DMS153 treated with DMSO at 0.1 percent for 48 hours (cell line): ENCODE measurements around the gene GRM1.

ENCODE experiments used
- DNase-seq: peaks from one replicate; lab custom pipeline; 2025; ENCODE audit not compliant: unreplicated experiment; lab: John Stamatoyannopoulos, UW

Gene GRM1

DNA sequence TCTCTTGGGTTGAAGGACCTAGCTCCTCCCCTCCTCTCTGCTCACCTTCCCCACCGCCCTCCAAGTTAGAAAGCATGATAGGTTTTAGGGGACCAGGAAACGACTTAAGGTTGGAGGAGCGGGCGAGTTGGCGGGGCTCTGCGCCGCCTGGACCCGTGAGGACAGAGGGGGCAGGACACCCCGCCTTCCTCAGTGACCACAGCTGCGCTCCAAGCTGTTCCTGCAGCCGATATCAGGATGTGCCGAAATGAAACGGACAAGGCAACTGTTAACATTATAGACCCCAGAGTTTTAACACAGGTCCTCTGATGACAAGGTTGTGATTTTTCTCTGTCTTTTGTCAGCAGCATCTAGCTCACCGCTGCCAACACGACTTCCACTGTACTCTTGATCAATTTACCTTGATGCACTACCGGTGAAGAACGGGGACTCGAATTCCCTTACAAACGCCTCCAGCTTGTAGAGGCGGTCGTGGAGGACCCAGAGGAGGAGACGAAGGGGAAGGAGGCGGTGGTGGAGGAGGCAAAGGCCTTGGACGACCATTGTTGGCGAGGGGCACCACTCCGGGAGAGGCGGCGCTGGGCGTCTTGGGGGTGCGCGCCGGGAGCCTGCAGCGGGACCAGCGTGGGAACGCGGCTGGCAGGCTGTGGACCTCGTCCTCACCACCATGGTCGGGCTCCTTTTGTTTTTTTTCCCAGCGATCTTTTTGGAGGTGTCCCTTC lies at the start of gene GRM1:
Gene GRM1 (plus strand): TSS at position 212 of the 722 bp plus-strand sequence. CDS start 456 bp downstream, at position 668.
- DNase-seq, result no peak

DNA sequence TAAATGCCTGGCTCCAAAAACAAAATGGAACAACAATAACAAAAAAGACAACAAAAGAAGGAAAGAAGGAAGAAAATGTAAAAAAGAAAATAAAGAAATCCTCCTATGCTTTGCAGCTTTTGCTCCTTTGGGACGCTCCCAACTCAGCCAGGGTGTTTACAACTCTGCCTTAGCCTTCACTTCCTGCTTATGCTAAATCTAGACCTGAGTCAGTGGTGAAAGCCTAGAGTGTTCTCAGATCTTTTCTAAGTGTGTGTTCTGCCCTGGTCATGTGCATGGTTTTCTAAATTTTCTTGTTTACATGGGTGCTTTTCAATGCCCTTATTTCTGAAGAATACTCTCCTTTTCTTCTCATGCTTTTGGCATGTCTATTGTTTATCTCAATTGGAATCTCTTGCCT lies 19.5 kb upstream of the GRM1 start:
- no peak for DNase-seq

DNA sequence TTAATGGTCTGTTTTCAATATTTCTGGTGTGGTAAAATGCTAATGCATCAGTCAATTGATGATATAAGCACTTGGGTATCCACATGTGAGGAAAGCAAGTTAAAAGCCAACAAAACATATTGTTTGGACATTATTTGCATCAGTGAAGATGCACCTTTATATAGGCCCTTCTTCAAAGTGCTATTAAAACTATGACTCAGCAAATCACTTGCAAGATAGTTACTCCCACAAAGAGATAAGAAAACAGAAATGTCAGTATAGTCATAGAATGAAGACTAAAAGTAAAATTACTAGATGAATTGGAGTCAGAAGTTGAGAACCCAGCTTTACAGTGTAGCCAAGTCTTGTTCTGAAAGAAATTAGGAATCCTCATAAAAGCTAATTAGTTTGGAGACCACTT lies 14.6 kb upstream of the GRM1 start:
- no peak for DNase-seq

GRCh38 chr6:146017672-146018071 lies 11.2 kb upstream of the GRM1 start:
- DNase-seq, result no peak

DNA sequence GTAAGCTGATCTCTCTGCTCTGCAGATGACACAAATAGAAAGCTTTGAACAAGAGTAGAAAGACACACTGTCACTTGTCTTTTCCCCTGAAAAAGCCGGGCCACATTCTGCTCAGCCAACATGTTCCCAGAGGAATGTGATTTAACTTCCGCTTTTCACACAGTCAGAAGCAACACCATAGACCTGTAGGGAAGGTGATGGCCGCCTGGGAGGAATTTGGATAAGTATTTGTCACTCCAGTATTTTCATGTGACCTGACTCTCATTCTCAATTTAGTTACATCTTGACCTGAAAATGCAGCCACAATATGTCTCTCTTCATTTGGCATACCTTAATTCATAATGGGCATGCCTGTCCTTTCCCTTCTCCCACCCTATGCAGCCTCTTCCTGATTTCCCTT lies 2.0 kb upstream of the GRM1 start:
- no peak for DNase-seq

GRCh38 chr6:146027586-146028251 lies 1.1 kb upstream of the GRM1 start:
- DNase-seq, result no peak

DNA sequence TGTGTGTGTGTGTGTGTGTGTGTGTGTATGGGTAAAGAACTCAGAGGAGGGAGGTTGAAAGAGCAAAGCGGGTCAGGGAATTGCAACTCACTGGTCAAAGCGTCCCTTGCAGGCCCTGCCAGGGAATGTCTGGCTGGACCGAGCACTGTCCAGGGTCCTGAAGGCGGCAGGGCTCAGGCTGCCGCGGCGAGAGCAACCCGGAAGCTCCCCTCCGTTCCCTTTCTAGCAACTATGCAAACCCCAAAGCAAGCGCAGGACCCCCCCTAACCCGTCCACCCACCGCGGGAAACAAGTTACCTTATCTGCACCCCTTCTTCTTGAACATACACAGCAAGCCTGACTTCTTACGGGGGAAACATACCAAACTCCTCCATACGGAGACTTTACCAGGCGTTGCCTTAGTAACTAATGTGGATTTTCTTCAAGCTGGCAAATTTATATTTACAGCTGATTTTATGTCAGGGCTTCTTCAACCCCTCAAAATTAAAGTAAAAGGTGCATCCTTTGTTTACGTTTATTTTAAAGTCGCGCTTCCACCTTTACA lies 538 bp upstream of the GRM1 start:
- DNase-seq, result no peak

DNA sequence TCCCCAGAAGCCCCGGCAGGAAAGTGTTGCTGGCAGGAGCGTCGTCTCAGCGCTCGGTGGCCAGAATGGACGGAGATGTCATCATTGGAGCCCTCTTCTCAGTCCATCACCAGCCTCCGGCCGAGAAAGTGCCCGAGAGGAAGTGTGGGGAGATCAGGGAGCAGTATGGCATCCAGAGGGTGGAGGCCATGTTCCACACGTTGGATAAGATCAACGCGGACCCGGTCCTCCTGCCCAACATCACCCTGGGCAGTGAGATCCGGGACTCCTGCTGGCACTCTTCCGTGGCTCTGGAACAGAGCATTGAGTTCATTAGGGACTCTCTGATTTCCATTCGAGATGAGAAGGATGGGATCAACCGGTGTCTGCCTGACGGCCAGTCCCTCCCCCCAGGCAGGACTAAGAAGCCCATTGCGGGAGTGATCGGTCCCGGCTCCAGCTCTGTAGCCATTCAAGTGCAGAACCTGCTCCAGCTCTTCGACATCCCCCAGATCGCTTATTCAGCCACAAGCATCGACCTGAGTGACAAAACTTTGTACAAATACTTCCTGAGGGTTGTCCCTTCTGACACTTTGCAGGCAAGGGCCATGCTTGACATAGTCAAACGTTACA lies 817 bp downstream of the GRM1 start:
- no peak for DNase-seq

DNA sequence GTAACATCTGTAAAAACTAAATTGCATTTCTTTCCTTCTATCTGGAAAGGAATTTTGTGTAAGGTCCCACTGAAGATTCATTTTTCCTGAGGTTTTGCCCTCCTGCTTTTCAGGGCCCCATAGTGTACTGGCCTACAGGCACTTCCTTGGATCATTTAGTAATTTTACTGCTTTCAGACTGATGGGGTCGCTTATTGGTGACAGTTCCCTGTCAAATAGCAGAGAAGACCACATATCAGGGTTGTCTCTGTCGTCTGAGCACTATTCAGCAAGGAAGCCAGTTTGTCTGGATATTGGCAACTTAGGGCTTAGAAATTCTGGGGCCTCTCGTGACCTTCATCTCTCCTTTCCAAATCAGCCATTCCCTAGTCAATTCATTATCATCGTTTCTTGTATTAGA lies 3.5 kb downstream of the GRM1 start:
- DNase-seq, result no peak

DNA sequence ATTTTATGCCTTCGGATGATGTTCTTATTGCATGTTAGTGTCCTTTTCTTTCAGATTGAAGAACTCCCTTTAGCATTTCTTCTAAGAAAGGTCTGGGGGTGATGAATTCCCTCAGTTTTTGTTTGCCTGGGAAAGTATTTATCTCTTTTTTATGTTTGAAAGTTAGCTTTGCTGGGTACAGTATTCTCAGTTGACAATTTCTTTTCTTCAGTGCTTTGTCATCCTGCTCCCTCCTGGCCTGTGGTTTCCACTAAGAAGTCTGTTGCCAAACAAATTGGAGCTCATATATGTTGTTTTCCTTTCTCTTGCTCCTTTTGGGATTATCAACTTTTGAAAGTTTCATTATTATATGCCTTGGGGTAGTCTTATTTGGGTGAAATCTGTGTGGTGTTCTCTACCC lies 11.5 kb downstream of the GRM1 start:
- no peak for DNase-seq

- no peak for DNase-seq
Measured at GRCh38 chr6:146041282-146041681, 12.4 kb downstream of the GRM1 start.

GRCh38 chr6:146047371-146047770 lies 18.5 kb downstream of the GRM1 start:
- no peak for DNase-seq

- no peak for DNase-seq
Measured at GRCh38 chr6:146050168-146050567, 21.3 kb downstream of the GRM1 start.

DNA sequence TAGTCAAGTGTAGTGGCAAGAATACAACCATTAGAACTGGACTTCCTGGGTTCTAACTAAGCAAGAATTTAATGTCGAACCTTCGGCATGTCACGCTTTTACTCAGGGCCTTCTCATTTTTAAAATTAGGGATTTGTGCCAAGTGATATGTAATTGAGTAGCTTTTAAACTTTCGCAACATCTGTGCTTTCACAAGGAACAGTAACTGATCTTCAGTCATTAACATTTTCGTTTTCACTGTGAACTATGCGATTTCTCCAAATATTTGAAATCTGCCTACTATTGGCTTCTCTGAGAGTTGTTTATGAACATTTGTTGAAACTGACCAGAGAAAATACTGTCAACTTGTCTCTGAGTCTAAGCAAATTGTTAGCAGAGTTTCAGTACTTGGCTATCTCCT lies 27.6 kb downstream of the GRM1 start:
- DNase-seq, result no peak

DNA sequence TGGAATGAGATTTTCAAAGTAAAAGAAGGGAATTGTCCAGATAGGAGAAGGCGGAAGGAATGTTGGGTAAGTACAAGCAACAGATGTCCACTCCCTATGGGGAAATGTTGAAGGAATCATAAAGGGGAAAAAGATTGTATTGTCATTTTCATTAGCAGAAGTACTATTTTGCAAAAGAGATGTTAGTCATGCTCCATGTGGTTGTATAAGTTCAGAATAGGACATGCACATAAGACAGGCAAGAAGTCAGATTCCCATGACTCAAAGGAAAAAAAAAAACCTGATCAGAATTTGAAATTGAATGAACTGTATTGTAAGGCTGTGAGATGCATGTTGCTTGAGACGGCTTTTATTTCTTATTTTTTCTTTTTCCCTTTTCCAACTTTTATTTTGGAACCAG lies 36.8 kb downstream of the GRM1 start:
- DNase-seq, result no peak

GRCh38 chr6:146066506-146066905 lies 37.6 kb downstream of the GRM1 start:
- DNase-seq, result no peak

DNA sequence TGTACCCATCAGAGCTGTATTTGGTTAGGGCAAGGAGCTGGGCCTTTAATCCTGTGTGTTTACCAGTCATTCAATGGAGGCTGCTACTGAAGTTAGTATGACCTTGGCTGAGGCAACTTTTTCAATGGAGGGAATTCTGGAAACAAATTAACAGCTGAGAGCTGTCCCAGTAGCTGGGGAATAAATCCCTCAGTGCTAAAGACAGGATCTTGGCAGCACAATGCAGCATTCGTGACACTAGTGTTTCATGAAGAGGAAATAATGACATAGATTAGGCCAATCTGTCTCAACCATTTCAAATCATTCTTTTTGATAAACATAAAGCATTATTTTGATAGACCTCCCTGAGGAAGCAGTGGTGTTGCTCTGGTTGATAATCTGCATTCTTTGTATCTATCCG lies 42.9 kb downstream of the GRM1 start:
- DNase-seq, result no peak

GRCh38 chr6:146077992-146078391 lies 49.1 kb downstream of the GRM1 start:
- DNase-seq, result no peak

DNA sequence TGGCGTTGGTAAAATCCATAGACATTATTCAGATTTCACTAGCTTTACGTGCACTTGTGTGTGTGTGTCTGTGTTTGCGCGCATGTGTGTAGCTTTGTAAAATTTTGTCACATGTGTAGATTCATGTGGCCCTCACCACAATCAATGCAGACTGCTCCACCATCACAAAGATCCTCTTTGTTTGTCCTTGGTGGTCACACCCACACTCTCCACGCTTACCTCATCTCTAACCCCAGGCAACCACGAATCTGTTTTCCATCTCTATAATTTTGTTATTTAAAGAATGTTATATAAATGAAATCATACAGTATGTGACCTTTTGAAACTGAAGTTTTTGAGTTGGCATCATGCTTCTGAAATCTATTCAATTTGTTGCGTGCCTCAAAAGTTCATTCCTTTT lies 58.5 kb downstream of the GRM1 start:
- DNase-seq, result no peak

GRCh38 chr6:146090474-146090873 lies 61.6 kb downstream of the GRM1 start:
- DNase-seq, result no peak

- no peak for DNase-seq
Measured at GRCh38 chr6:146092961-146093686, 64.3 kb downstream of the GRM1 start.
